IPS-20b (cell line): ENCODE measurements around the gene TWNK.

ENCODE experiments used
- H3K27ac ChIP-seq: one replicate; pipeline ENCODE4 v1.5.1; 2013; ENCODE audit warnings: low read length
- H3K27me3 ChIP-seq: 2 replicates; pipeline ENCODE4 v1.6.1; 2013; ENCODE audit warnings: mild to moderate bottlenecking, low read length, inconsistent platforms; ENCODE audit not compliant: insufficient read depth
- H3K36me3 ChIP-seq: 2 replicates; pipeline ENCODE4 v1.6.1; 2013; ENCODE audit warnings: low read depth, mild to moderate bottlenecking, inconsistent platforms, low read length, moderate library complexity; ENCODE audit not compliant: insufficient read depth
- H3K4me1 ChIP-seq: 2 replicates; pipeline ENCODE4 v1.6.1; 2013; ENCODE audit warnings: mild to moderate bottlenecking, control low read depth, inconsistent platforms, low read length, moderate library complexity; ENCODE audit not compliant: insufficient read depth
- H3K4me3 ChIP-seq: 2 replicates; pipeline ENCODE4 v1.5.1; 2013; ENCODE audit warnings: mild to moderate bottlenecking, low read length, inconsistent platforms
- H3K9ac ChIP-seq: 2 replicates; pipeline ENCODE4 v1.6.1; 2013; ENCODE audit warnings: low read depth, mild to moderate bottlenecking, inconsistent platforms, low read length, moderate library complexity
- H3K9me3 ChIP-seq: 2 replicates; pipeline ENCODE4 v1.6.1; 2013; ENCODE audit warnings: mild to moderate bottlenecking, low read depth, low read length, inconsistent platforms; ENCODE audit not compliant: insufficient read depth

The TWNK gene

GRCh38 chr10:101018118-101018599, 30.8 kb downstream of the TWNK start:
- H3K4me3 ChIP-seq: peak overlapping the region; percentile 55; the same call in 1 of the 2 replicates
- no peak overlapping the region for H3K27ac ChIP-seq
- no peak overlapping the region for H3K9ac ChIP-seq

DNA sequence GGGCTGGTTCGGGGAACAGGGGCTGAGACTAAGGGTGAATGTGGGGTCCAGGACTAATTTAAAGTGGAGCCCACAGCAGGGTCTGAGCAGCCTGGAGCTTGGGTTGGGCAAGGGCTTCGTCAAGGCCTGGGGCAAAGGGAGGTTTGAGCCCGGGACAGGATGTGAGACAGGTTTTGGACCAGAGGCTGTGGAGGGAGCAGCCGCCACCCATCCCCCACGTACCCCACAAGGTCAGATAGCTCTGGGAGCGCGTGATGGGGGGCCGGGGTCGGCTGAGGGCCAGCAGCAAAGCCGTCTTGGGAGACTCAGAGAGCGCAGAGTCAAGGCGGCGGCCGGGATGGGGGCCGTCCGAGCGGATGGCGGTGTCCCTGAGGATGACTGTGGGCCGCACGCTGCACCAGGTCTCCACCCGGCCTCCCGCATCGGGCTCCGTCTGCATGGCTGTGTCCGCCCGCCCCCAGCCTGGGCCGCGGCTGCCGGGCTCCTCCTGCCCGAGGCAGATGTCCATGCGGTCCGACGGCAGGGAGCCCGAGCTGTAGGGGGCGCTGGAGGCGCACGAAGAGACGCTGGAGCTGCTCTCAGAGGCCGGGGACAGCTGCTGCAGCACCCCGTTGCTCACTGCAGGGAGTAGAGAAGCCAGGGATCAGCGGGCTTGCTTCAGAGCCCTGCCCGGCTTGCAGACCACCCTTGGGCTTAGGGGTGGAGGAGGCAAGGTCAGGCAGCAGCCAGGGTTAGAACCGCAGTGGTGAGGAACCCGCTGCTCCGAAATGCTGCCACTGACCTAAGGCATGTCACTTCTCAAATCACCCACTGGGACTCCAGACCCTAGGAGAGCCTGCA, 31.5 kb downstream of the TWNK start:
- Histone ChIP-seq H3K36me3 (no peaks in the 10 kb centered on the region), H3K9ac (no peak overlapping the region), H3K4me1 (no peaks in the 10 kb centered on the region), H3K9me3 (no peaks in the 10 kb centered on the region), H3K27ac (no peak overlapping the region), H3K4me3 (peak overlapping the region; percentile 55), H3K27me3 (peaks cover 65% of the 10 kb centered on the region)

More at GRCh38 chr10:101018118-101018599, 30.8 kb downstream of the TWNK start:
- Histone ChIP-seq H3K36me3 (no peaks in the 10 kb centered on the region), H3K4me1 (no peaks in the 10 kb centered on the region), H3K27me3 (peaks cover 65% of the 10 kb centered on the region), H3K9me3 (no peaks in the 10 kb centered on the region)

DNA sequence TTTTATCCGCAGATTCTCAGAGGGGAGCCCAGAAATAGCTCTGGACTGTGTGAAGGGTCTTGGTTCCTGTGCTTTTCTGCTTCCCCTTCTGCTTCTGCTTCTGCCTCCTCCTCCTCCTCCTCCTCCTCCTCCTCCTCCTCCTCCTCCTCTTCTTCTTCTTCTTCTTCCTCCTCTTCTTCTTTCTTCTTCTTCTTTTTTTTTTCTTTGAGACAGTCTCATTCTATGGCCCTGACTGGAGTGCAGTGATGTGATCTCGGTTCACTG, 32.0 kb downstream of the TWNK start:
- H3K4me1 ChIP-seq: no peaks in the 10 kb centered on the region
- H3K27me3 ChIP-seq: peaks cover 64% of the 10 kb centered on the region
- no peak overlapping the region for H3K9ac ChIP-seq
- H3K36me3 ChIP-seq: no peaks in the 10 kb centered on the region
- peak overlapping the region; percentile 34; the same call in 1 of the 2 replicates for H3K4me3 ChIP-seq
- H3K9me3 ChIP-seq: no peaks in the 10 kb centered on the region
- H3K27ac ChIP-seq: no peak overlapping the region

GRCh38 chr10:101020427-101021075, 33.2 kb downstream of the TWNK start:
- Histone ChIP-seq H3K36me3 (no peaks in the 10 kb centered on the region), H3K9me3 (no peaks in the 10 kb centered on the region), H3K9ac (no peak overlapping the region), H3K27ac (no peak overlapping the region), H3K4me3 (no peak overlapping the region), H3K4me1 (no peaks in the 10 kb centered on the region), H3K27me3 (peaks cover 53% of the 10 kb centered on the region)

GRCh38 chr10:101021239-101021638, 33.9 kb downstream of the TWNK start:
- H3K9me3 ChIP-seq: no peaks in the 10 kb centered on the region
- H3K9ac ChIP-seq: no peak overlapping the region
- peaks cover 46% of the 10 kb centered on the region for H3K27me3 ChIP-seq
- no peaks in the 10 kb centered on the region for H3K4me1 ChIP-seq
- H3K4me3 ChIP-seq: no peak overlapping the region
- H3K36me3 ChIP-seq: no peaks in the 10 kb centered on the region
- no peak overlapping the region for H3K27ac ChIP-seq

DNA sequence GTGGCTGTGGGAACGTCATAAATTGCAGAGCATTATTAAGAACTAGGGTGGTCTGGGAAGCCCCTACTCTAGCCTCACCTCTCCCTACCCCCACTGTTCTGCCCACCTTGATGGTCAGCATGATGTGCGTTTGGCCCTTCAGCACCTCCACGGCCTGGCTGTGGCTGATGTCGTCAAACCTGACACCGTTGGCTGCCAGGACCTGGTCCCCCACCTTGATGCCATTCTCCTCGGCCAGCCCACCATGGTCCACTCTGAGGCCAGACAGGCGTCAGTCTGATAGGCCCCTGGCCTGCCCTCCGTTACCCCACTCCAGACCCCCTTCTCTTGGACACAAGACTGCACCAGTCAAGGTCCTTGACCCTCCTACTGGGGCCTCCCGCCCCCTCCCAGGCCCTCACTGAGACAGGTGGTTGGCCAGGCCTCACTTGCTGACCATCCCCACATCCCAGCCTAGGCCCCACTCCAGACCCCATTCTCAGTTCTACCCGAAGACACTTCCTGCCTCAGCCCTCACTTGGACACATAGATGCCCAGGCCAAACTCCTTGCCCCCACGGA, 34.4 kb downstream of the TWNK start:
- Histone ChIP-seq H3K4me1 (no peaks in the 10 kb centered on the region), H3K9me3 (no peaks in the 10 kb centered on the region), H3K27me3 (peaks cover 41% of the 10 kb centered on the region), H3K9ac (no peak overlapping the region), H3K27ac (no peak overlapping the region), H3K36me3 (no peaks in the 10 kb centered on the region), H3K4me3 (no peak overlapping the region)

DNA sequence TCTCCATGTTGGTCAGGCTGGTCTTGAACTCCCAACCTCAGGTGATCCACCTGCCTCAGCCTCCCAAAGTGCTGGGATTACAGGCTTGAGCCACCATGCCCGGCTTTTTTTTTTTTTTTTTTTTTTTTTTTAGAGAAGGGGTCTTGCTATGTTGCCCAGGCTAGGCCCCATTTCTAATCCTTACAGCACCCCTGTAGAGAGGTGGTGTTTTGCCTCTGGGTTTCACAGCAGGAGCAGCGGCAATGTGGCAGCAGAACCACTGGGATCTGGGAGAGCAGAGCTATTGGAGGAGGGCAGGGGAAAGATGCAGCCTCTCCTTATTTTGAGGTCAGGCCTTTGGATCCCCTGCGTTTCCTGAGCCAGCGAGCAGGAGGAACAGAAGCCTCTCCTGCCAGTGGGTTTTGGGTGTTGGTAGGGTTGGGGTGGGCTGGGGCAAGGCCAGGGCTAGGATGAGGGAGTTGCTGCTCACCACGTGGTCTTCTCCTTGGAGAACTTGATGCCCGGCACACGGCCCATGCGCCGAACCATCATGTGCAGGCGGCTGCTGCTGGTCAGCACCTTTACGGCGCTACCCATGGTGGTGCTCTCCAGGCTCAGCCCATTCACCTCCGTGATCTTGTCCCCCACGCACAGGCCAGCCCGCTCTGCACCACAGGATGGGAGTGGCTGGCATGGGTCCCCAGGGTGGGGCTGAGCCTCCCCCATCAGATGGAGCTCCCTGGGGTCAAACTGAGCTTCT, 35.8 kb downstream of the TWNK start:
- Histone ChIP-seq H3K9ac (no peak overlapping the region), H3K27me3 (peaks cover 27% of the 10 kb centered on the region), H3K27ac (no peak overlapping the region), H3K4me3 (no peak overlapping the region), H3K36me3 (no peaks in the 10 kb centered on the region), H3K9me3 (no peaks in the 10 kb centered on the region), H3K4me1 (no peaks in the 10 kb centered on the region)

GRCh38 chr10:101027106-101027720, 39.9 kb downstream of the TWNK start:
- H3K27ac ChIP-seq: no peak overlapping the region
- peaks cover 4% of the 10 kb centered on the region; the same call in 1 of the 2 replicates for H3K4me1 ChIP-seq
- H3K9ac ChIP-seq: no peak overlapping the region
- H3K4me3 ChIP-seq: no peak overlapping the region
- no peaks in the 10 kb centered on the region for H3K9me3 ChIP-seq
- peaks cover 36% of the 10 kb centered on the region for H3K27me3 ChIP-seq
- H3K36me3 ChIP-seq: no peaks in the 10 kb centered on the region

- Histone ChIP-seq H3K27me3 (peaks cover 49% of the 10 kb centered on the region), H3K27ac (no peak overlapping the region), H3K4me1 (peaks cover 12% of the 10 kb centered on the region), H3K36me3 (no peaks in the 10 kb centered on the region), H3K9ac (no peak overlapping the region), H3K4me3 (no peak overlapping the region), H3K9me3 (no peaks in the 10 kb centered on the region)
These were observed 41.3 kb downstream of the TWNK start for GRCh38 chr10:101028446-101029337.

DNA sequence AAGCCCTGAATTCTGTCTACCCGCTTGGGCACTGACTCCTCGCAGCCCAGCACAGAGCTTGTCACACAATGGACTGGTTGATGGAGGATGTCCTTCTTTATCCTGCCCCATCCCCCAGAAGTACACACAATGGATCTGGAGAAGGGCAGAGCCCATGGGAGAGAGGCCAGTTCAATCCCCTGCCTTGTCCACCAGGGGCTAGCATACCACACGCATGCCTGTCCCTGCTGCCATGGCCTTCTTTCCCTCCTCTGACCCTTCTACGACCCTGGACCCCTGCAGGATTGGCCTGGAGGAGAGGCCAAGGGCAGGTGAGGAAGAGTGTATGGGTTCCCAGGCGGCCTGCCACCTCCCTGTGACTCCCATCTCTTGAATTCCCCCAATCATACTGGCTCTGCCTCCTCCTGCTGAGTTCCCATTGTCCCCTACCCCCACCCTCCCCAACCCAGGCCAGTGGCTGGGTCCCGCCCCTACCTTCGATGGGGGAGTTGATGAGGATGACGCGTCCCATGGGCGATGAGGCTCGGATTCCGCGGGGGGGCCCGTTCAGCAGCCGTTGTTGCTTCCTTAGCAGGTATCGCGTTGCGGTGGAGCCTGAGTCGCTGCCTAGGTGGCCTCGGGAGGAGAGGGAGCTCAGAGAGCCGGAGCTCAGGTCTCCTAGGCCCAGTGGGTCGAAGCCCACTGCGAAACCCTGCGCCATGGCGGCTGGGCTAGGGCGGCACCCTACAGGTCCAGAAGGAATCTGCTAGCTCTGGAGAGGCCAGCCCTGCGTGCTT, 42.4 kb downstream of the TWNK start:
- no peak overlapping the region for H3K9ac ChIP-seq
- H3K36me3 ChIP-seq: no peaks in the 10 kb centered on the region
- no peaks in the 10 kb centered on the region for H3K9me3 ChIP-seq
- H3K4me1 ChIP-seq: peaks cover 12% of the 10 kb centered on the region
- H3K4me3 ChIP-seq: no peak overlapping the region
- H3K27me3 ChIP-seq: peaks cover 59% of the 10 kb centered on the region
- no peak overlapping the region for H3K27ac ChIP-seq
